Endothelial cell of umbilical vein (primary cell): Measurements from ENCODE around the gene DBF4B.

Source experiments
- CTCF ChIP-seq, 2 donors: IDR thresholded peaks; 1 replicate in 1 of 2; 2 replicates in 1 of 2; pipeline ENCODE4 v1.5.1; 2011; ENCODE audit warnings: low read length in 2 of 2, mild to moderate bottlenecking in 2 of 2, moderate library complexity in 2 of 2, control low read depth in 1 of 2, inconsistent platforms in 1 of 2, low read depth in 1 of 2; ENCODE audit not compliant: insufficient read depth in 1 of 2; ENCODE audit errors: extremely low read depth in 1 of 2
- FOS ChIP-seq: IDR thresholded peaks from 2 replicates; pipeline ENCODE4 v1.6.1; 2011; ENCODE audit warnings: mild to moderate bottlenecking, low read length, moderate library complexity, borderline replicate concordance; ENCODE audit not compliant: insufficient read depth
- MAX ChIP-seq: IDR thresholded peaks from 2 replicates; pipeline ENCODE4 v1.6.1; 2011; ENCODE audit not compliant: insufficient read depth, insufficient read length
- POLR2A ChIP-seq: IDR thresholded peaks from 2 replicates; pipeline ENCODE4 v1.6.1; 2012; ENCODE audit warnings: low read depth, mild to moderate bottlenecking, control low read depth, low read length
- POLR2AphosphoS5 ChIP-seq: IDR thresholded peaks from 2 replicates; pipeline ENCODE4 v1.6.1; 2012; ENCODE audit warnings: low read depth, mild to moderate bottlenecking, control low read depth, low read length, moderate library complexity; ENCODE audit not compliant: insufficient read depth

GRCh38 chr17:44759916-44760243, 51.4 kb downstream of the DBF4B start:
- TF ChIP-seq CTCF (IDR thresholded peaks at IDR 0.05; ENCODE audit: extremely low read depth in 1 of 2, insufficient read depth in 1 of 2, low read depth in 1 of 2, low read length in 2 of 2) (no peak), POLR2A (no peak), FOS (no peak), POLR2AphosphoS5 (no peak), MAX (no peak)
